Tibial nerve (tissue), 4 donors: ENCODE measurements around the gene RETREG1. TPM values are rescaled to one million over a fixed set of nuclear protein-coding genes. Genes with fewer than 3 reads are reported as not detected.

Experiments
- DNase-seq, 2 donors: peaks; one replicate each; pipeline ENCODE4 v3.0.0-alpha.2; 2019; ENCODE audit warnings: low spot score in 2 of 2
- H3K27ac ChIP-seq, 4 donors: fragments of 200-600 bp; sonication (generic) in 3 of 4; one replicate each; pipeline ENCODE4 v1.5.1; 2017 to 2019; ENCODE audit warnings: mild to moderate bottlenecking in 1 of 4
- H3K27me3 ChIP-seq, 2 donors: fragments of 200-600 bp; sonication (generic) in 1 of 2; one replicate each; pipeline versions ENCODE4 v1.5.1 to v1.6.0; 2017 to 2019
- H3K36me3 ChIP-seq, 3 donors: fragments of 200-600 bp; sonication (generic); one replicate each; pipeline ENCODE4 v1.5.1; 2018 to 2019
- H3K4me1 ChIP-seq, 4 donors: fragments of 200-600 bp; sonication (generic) in 3 of 4; one replicate each; pipeline ENCODE4 v1.5.1; 2017 to 2019
- H3K4me3 ChIP-seq, 4 donors: fragments of 200-600 bp; sonication (generic) in 3 of 4; one replicate each; pipeline ENCODE4 v1.5.1; 2017 to 2019; ENCODE audit warnings: mild to moderate bottlenecking in 1 of 4, moderate library complexity in 1 of 4
- H3K9me3 ChIP-seq, 4 donors: fragments of 200-600 bp; sonication (generic) in 3 of 4; one replicate each; pipeline ENCODE4 v1.5.1; 2017 to 2019
- CTCF ChIP-seq, 5 experiments: fragments of 200-600 bp in 3 of 5; fragments of 450-650 bp in 2 of 5; sonication (generic) in 3 of 5; IDR thresholded peaks; one replicate each; pipeline ENCODE4 v1.5.1; 2016 to 2019; ENCODE audit warnings: antibody characterized with exemption in 5 of 5, mild to moderate bottlenecking in 3 of 5, moderate library complexity in 2 of 5
- EP300 ChIP-seq, 2 donors: sonication (generic); formaldehyde crosslinking; IDR thresholded peaks; one replicate each; pipeline ENCODE4 v1.6.1; 2017; ENCODE audit warnings: antibody characterized with exemption in 2 of 2, mild to moderate bottlenecking in 1 of 2
- POLR2A ChIP-seq, 2 donors: fragments of 450-650 bp; IDR thresholded peaks; one replicate each; pipeline ENCODE4 v1.6.1; 2017; ENCODE audit warnings: antibody characterized with exemption in 2 of 2, mild to moderate bottlenecking in 2 of 2, moderate library complexity in 2 of 2
- WGBS, 2 donors: methylation state at CpG; one replicate each; pipeline ENCODE4 v1.1.5; 2018; 5-methylcytosine and 5-hydroxymethylcytosine counted together
- total RNA-seq, 4 donors: library from RNA; depleted of rRNA; stranded (reverse); fragments of >200 nt; gene quantifications; one replicate each; pipeline ENCODE4 v1.1.0, GENCODE V29; 2016

Gene RETREG1
- total RNA-seq, 4 donors from 2014 or later: 57.5 to 90.9 (median 77.0) TPM

DNA sequence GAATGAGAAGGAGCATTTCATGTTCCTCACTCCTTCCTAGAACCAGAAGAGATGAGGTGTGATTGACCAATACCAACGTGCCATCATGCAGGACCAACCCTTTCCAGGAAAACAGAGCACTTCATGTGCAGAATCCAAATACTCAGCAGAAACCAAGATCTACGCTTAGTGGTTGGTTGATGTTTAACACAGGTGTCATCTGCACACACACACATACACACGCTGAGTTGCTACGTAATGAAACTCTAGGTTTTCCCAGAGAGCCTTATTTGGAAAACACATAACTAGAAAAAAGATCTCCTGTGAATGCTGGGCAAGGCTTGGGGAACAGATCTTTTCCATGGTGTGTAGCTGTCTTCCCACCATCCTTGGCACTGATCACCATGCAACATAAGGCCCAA, 130.1 kb downstream of the RETREG1 start:
- Histone ChIP-seq H3K27me3 (no peaks in the 10 kb centered on the region), H3K9me3 (no peaks in the 10 kb centered on the region), H3K4me3 (no peak overlapping the region), H3K27ac (no peak overlapping the region), H3K4me1 (peaks cover 0 to 5% (median 2%) of the 10 kb centered on the region in 4 donors), H3K36me3 (no peaks in the 10 kb centered on the region)
- 73 to 78% methylated on average over 4 of the region's 4 CpGs for WGBS, 2 donors
- no peak for DNase-seq
- TF ChIP-seq EP300 (IDR thresholded peaks at IDR 0.05): no peak
- TF ChIP-seq CTCF (IDR thresholded peaks at IDR 0.05): no peak
- no peak for TF ChIP-seq POLR2A (IDR thresholded peaks at IDR 0.05)

GRCh38 chr5:16485656-16486055, 131.1 kb downstream of the RETREG1 start:
- H3K9me3 ChIP-seq: no peaks in the 10 kb centered on the region
- no peaks in the 10 kb centered on the region for H3K36me3 ChIP-seq
- DNase-seq: no peak
- no peak overlapping the region for H3K27ac ChIP-seq
- peaks cover 0 to 5% (median 2%) of the 10 kb centered on the region in 4 donors for H3K4me1 ChIP-seq
- TF ChIP-seq POLR2A (IDR thresholded peaks at IDR 0.05) (no peak), CTCF (IDR thresholded peaks at IDR 0.05) (no peak), EP300 (IDR thresholded peaks at IDR 0.05) (no peak)
- H3K4me3 ChIP-seq: no peak overlapping the region
- H3K27me3 ChIP-seq: no peaks in the 10 kb centered on the region

DNA sequence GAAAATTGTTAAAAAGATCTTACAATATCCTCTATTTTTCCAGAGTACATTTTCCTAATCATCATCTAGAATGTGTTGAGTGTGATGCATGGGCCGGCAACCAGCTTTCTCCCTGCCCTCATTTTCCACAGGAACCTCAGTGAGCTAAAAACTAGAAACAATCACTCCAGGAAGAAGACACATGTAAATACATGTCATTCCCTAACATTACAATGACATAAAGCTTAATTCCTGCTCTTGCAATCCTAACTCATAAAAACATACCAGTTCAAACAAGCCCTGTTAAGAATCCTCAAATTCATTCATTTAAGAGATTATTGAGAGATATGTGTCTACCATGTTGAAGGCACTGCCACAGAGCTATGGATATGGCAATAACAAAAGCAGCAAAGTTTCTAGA, 132.7 kb downstream of the RETREG1 start:
- no peak for DNase-seq
- no peak overlapping the region for H3K4me3 ChIP-seq
- no peaks in the 10 kb centered on the region for H3K36me3 ChIP-seq
- H3K27me3 ChIP-seq: no peaks in the 10 kb centered on the region
- H3K4me1 ChIP-seq: no peaks in the 10 kb centered on the region
- no peaks in the 10 kb centered on the region for H3K9me3 ChIP-seq
- H3K27ac ChIP-seq: no peak overlapping the region
- TF ChIP-seq POLR2A (IDR thresholded peaks at IDR 0.05) (no peak), EP300 (IDR thresholded peaks at IDR 0.05) (no peak), CTCF (IDR thresholded peaks at IDR 0.05) (no peak)
- 79 to 83% methylated on average over 1 of the region's 1 CpG for WGBS, 2 donors

DNA sequence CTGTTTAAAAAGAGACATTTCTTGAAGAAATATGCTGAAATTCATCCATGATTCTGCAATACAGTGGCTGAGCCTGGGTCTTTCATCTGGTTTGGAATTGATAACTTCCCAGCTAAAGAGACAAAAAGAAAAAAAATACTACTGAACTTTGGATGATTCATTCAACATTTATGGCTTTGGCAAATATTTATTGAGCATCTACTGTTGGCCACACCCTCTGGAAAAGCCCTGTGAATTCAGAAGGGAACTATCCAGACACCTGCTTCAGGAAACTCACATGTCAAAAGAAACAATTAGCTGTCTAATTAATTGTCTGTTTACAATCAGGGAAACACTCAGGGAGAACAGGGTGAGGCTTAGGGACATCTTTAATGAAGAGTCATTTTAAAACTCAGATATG, 133.4 kb downstream of the RETREG1 start:
- Histone ChIP-seq H3K27ac (no peak overlapping the region), H3K36me3 (no peaks in the 10 kb centered on the region), H3K4me1 (no peaks in the 10 kb centered on the region), H3K4me3 (no peak overlapping the region), H3K9me3 (no peaks in the 10 kb centered on the region), H3K27me3 (no peaks in the 10 kb centered on the region)
- no peak for TF ChIP-seq EP300 (IDR thresholded peaks at IDR 0.05)
- no peak for TF ChIP-seq POLR2A (IDR thresholded peaks at IDR 0.05)
- TF ChIP-seq CTCF (IDR thresholded peaks at IDR 0.05): no peak
- no peak for DNase-seq

- Histone ChIP-seq H3K27ac (no peak overlapping the region), H3K9me3 (no peaks in the 10 kb centered on the region), H3K36me3 (no peaks in the 10 kb centered on the region), H3K27me3 (no peaks in the 10 kb centered on the region), H3K4me3 (no peak overlapping the region), H3K4me1 (no peaks in the 10 kb centered on the region)
- no peak for DNase-seq
- WGBS, 2 donors: 83 to 89% methylated on average over 2 of the region's 2 CpGs
- no peak for TF ChIP-seq CTCF (IDR thresholded peaks at IDR 0.05)
- no peak for TF ChIP-seq POLR2A (IDR thresholded peaks at IDR 0.05)
- TF ChIP-seq EP300 (IDR thresholded peaks at IDR 0.05): no peak
Observed at GRCh38 chr5:16482891-16483290, 133.9 kb downstream of the RETREG1 start.
